Ishikawa (cell line): ENCODE results near the gene ARHGAP31.

Source experiments
- CEBPB ChIP-seq: IDR thresholded peaks from 2 replicates; pipeline ENCODE4 v1.6.1; 2012
- EP300 ChIP-seq: IDR thresholded peaks from 2 replicates; pipeline ENCODE4 v1.6.1; 2012; ENCODE audit warnings: borderline replicate concordance
- FOXM1 ChIP-seq: IDR thresholded peaks from 2 replicates; pipeline ENCODE4 v1.6.1; 2012; ENCODE audit warnings: low read depth, borderline replicate concordance
- MAX ChIP-seq: IDR thresholded peaks from 2 replicates; pipeline ENCODE4 v1.6.1; 2012

DNA sequence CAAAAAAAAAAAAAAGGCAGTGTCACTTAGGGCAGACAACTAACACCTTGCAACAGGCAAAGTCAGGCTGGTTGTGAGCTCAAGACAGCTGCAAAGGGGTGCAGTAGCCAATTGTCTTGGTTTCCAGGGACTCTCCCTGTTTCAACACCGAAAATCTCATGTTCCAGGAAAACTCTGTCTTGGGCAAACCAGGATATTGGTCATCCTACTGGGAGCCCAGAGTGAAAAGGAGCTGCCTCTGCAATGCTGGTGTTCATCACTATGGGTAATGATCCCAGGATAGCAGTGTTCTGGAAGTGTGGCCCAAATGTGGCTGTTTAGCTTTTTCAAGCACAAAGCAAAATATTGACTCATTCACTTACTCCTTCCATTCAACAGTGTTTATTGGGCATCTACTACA is 82.6 kb downstream of the ARHGAP31 start:
- TF ChIP-seq CEBPB (no peak), MAX (no peak), FOXM1 (no peak), EP300 (no peak)
